DND-41 (cell line): ENCODE data around the gene NME1.

Source experiments
- CTCF ChIP-seq: IDR thresholded peaks from 2 replicates; pipeline ENCODE4 v1.5.1; 2012; ENCODE audit warnings: borderline replicate concordance, low read length, moderate library complexity, mild to moderate bottlenecking; ENCODE audit not compliant: poor library complexity, severe bottlenecking; ENCODE audit errors: extremely low read depth
- EZH2 ChIP-seq: IDR thresholded peaks from 3 replicates; pipeline ENCODE4 v1.6.1; 2012; ENCODE audit warnings: borderline replicate concordance, low read depth, mild to moderate bottlenecking, moderate library complexity, low read length, inconsistent platforms; ENCODE audit not compliant: severe bottlenecking

DNA sequence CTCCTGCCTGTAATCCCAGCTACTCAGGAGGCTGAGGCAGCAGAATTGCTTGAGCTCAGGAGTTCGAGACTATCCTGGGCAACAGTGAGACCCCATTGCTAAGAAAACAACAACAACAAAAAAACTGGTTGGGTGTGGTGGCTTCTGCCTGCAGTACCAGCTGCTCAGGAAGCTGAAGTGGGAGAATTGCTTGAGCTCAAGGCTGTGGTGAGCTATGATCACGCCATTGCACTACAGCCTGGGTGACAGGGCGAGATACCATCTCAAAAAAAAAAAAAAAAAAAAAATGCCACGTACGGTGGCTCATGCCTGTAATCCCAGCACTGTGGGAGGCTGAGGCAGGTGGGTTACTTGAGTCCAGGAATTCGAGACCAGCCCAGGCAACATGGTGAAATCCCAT lies 46.9 kb downstream of the NME1 start:
- TF ChIP-seq CTCF (no peak), EZH2 (no peak)
